Adrenal gland (tissue), 12 donors: Measurements from ENCODE around the gene PRPF4. TPM values are rescaled to one million over a fixed set of nuclear protein-coding genes. Genes with fewer than 3 reads are reported as not detected.

Experiments used
- DNase-seq, 7 donors: peaks; one replicate each; pipeline ENCODE4 v3.0.0-alpha.2; 2019 to 2020
- H3K27ac ChIP-seq, 5 donors: fragments of 200-600 bp; sonication (generic) in 4 of 5; 1 replicate in 3 of 5; 2 replicates in 2 of 5; pipeline versions ENCODE4 v1.5.1 to v1.8.0; 2016 to 2020; ENCODE audit warnings: mild to moderate bottlenecking in 1 of 5
- H3K27me3 ChIP-seq: fragments of 200-600 bp; 2 replicates; pipeline ENCODE4 v1.8.0; 2021
- H3K36me3 ChIP-seq, 2 donors: fragments of 200-600 bp; replicated peaks in 1 of 2; 1 replicate in 1 of 2; 2 replicates in 1 of 2; pipeline versions ENCODE4 v1.5.1 to v1.8.0; 2018 to 2022
- H3K4me1 ChIP-seq, 2 donors: fragments of 200-600 bp; replicated peaks in 1 of 2; 1 replicate in 1 of 2; 2 replicates in 1 of 2; pipeline versions ENCODE4 v1.5.1 to v1.8.0; 2018 to 2021
- H3K4me3 ChIP-seq, 4 donors: fragments of 200-600 bp; sonication (generic) in 3 of 4; one replicate each; pipeline ENCODE4 v1.5.1; 2016 to 2018
- H3K9me3 ChIP-seq, 3 donors: fragments of 200-600 bp; sonication (generic) in 1 of 3; replicated peaks in 1 of 3; 1 replicate in 2 of 3; 2 replicates in 1 of 3; pipeline versions ENCODE4 v1.5.1 to v1.8.0; 2016 to 2021
- CTCF ChIP-seq, 6 experiments: fragments of 450-650 bp in 4 of 6; fragments of 200-600 bp in 2 of 6; sonication (generic) in 1 of 6; IDR thresholded peaks; 1 replicate in 5 of 6; 2 replicates in 1 of 6; pipeline versions ENCODE4 v1.5.1 to v1.8.0; 2016 to 2021; ENCODE audit warnings: antibody characterized with exemption in 6 of 6, mild to moderate bottlenecking in 2 of 6, moderate library complexity in 1 of 6
- POLR2A ChIP-seq, 2 donors: fragments of 450-650 bp; IDR thresholded peaks; one replicate each; pipeline ENCODE4 v1.6.1; 2017; ENCODE audit warnings: antibody characterized with exemption in 2 of 2, mild to moderate bottlenecking in 2 of 2, moderate library complexity in 1 of 2
- WGBS, 4 donors: extraction: QIAGEN DNeasy Blood & Tissue Kit in 2 of 4; methylation state at CpG; one replicate each; pipeline versions ENCODE4 v1.1.5 to v1.1.7; 2013 to 2017; 5-methylcytosine and 5-hydroxymethylcytosine counted together
- intact Hi-C, 2 donors: fragments of 100-400 bp; cut with DNase I; formaldehyde crosslinking; loops; one replicate each; pipeline versions ENCODE4 v1.14.1 to v1.15.0; 2022 to 2023
- polyA plus RNA-seq, 3 donors: library from polyadenylated mRNA; stranded (reverse); fragments of 200-250 nt in 2 of 3; fragments of 350-450 nt in 1 of 3; fragmentation: Illumina TruSeq in 1 of 3; extraction: RNeasy Lipid Tissue Mini Kit (QIAGEN cat#74804) in 1 of 3; gene quantifications; one replicate each; pipeline ENCODE4 v1.2.3, GENCODE V29; 2013 to 2014
- total RNA-seq, 9 donors: library from RNA; depleted of rRNA in 4 of 9; stranded (reverse); fragments of >200 nt in 4 of 9; fragments of 120-200 nt in 1 of 9; fragmentation: NEBNext Ultra II Directional in 1 of 9; extraction: Animal tissue kit (Norgen Biotek cat#: 25700) in 1 of 9; gene quantifications; one replicate each; pipeline versions ENCODE4 v1.1.0 to v1.2.4, GENCODE V29; 2013 to 2023
- donor health status: healthy with polysubstance abuse.
- donor health status: Bipolar disorder and iron deficiency.
- donor health status: DM: yes; HTN: yes; CAD: no.
- donor health status: DM: no; HTN: no; CAD: no.
- donor health status: DM: no; HTN: no; CAD: no.
- donor health status: DM: yes; HTN: yes; CAD: no.

PRPF4 gene
- total and polyA plus RNA-seq, 12 donors = 9.6 to 46.3 (median 22.7) TPM

GRCh38 chr9:113306566-113306965 is 31.1 kb downstream of the PRPF4 start:
- DNase-seq = no peak
- Histone ChIP-seq H3K36me3 (no peaks in the 10 kb centered on the region), H3K9me3 (no peaks in the 10 kb centered on the region), H3K4me1 (peaks cover 0 to 9% of the 10 kb centered on the region in 2 donors), H3K4me3 (no peak overlapping the region), H3K27me3 (no peaks in the 10 kb centered on the region), H3K27ac (no peak overlapping the region)
- TF ChIP-seq CTCF (IDR thresholded peaks at IDR 0.05) (no peak), POLR2A (IDR thresholded peaks at IDR 0.05) (no peak)
- WGBS, 4 donors = 64 to 78% (median 68%) methylated on average over 1 of the region's 1 CpG
- intact Hi-C loops = loop anchor here in 1 of 2 donors (10.0 kb wide), 1 partner anchor 98 kb away; the partner anchor contains the start of gene ALAD

- TF ChIP-seq CTCF (IDR thresholded peaks at IDR 0.05) = no peak
- no peak for DNase-seq
- WGBS, 4 donors = 63 to 69% (median 65%) methylated on average over 6 to 8 of the region's 8 CpGs
- no peaks in the 10 kb centered on the region for H3K9me3 ChIP-seq
- intact Hi-C loops = loop anchor here in 1 of 2 donors (10.0 kb wide), 1 partner anchor 97 kb away; the partner anchor contains the start of gene ALAD
- H3K4me3 ChIP-seq = no peak overlapping the region
- H3K27ac ChIP-seq = no peak overlapping the region
- no peaks in the 10 kb centered on the region for H3K27me3 ChIP-seq
- H3K4me1 ChIP-seq = peaks cover 0 to 9% of the 10 kb centered on the region in 2 donors
- H3K36me3 ChIP-seq = no peaks in the 10 kb centered on the region
Measured at GRCh38 chr9:113307396-113307975, 32.0 kb downstream of the PRPF4 start.

- Histone ChIP-seq H3K9me3 (no peaks in the 10 kb centered on the region), H3K27ac (no peak overlapping the region), H3K4me1 (peaks cover 0 to 9% of the 10 kb centered on the region in 2 donors), H3K4me3 (no peak overlapping the region), H3K36me3 (no peaks in the 10 kb centered on the region), H3K27me3 (no peaks in the 10 kb centered on the region)
- peak; percentile 32 to 65 (median 44) for DNase-seq
- intact Hi-C loops = loop anchor here in 1 of 2 donors (10.0 kb wide), 1 partner anchor 95 kb away; the partner anchor contains the start of gene ALAD
- WGBS, 4 donors = 3 to 6% (median 5%) methylated on average over 2 of the region's 2 CpGs
- TF ChIP-seq CTCF (IDR thresholded peaks at IDR 0.05) = peak; percentile 51 to 78 (median 74)
- TF ChIP-seq POLR2A (IDR thresholded peaks at IDR 0.05) = no peak
Measured at GRCh38 chr9:113309204-113309813, 33.9 kb downstream of the PRPF4 start.

- Histone ChIP-seq H3K4me1 (peaks cover 0 to 9% of the 10 kb centered on the region in 2 donors), H3K36me3 (no peaks in the 10 kb centered on the region), H3K27ac (peak overlapping the region in 4 of 5 donors; percentile 12 to 74 (median 36)), H3K4me3 (no peak overlapping the region), H3K9me3 (no peaks in the 10 kb centered on the region), H3K27me3 (no peaks in the 10 kb centered on the region)
- intact Hi-C loops = loop anchor here in 1 of 2 donors (5.0 kb wide), 1 partner anchor 97 kb away; no protein-coding TSS in a partner anchor
- 29 to 51% (median 31%) methylated on average over 3 of the region's 3 CpGs for WGBS, 4 donors
- peak; percentile 23 to 77 (median 63) for DNase-seq
- TF ChIP-seq POLR2A (IDR thresholded peaks at IDR 0.05) (no peak), CTCF (IDR thresholded peaks at IDR 0.05) (no peak)
Measured at GRCh38 chr9:113310538-113310937, 35.1 kb downstream of the PRPF4 start.
